GM19395 (cell line): ENCODE data around the gene ADD2.
"Not testable (repeated sequence)": the region's sequence is repeated elsewhere in the genome, so short reads cannot be mapped to it uniquely, and the experiment has no call there.

Source experiments
- ATAC-seq: cut with Tn5 transposase; IDR thresholded peaks from one replicate; pipeline ENCODE4 v1.9.1; 2021; ENCODE audit warnings: mild to moderate bottlenecking, moderate library complexity; ENCODE audit not compliant: unreplicated experiment

Gene ADD2, protein sequence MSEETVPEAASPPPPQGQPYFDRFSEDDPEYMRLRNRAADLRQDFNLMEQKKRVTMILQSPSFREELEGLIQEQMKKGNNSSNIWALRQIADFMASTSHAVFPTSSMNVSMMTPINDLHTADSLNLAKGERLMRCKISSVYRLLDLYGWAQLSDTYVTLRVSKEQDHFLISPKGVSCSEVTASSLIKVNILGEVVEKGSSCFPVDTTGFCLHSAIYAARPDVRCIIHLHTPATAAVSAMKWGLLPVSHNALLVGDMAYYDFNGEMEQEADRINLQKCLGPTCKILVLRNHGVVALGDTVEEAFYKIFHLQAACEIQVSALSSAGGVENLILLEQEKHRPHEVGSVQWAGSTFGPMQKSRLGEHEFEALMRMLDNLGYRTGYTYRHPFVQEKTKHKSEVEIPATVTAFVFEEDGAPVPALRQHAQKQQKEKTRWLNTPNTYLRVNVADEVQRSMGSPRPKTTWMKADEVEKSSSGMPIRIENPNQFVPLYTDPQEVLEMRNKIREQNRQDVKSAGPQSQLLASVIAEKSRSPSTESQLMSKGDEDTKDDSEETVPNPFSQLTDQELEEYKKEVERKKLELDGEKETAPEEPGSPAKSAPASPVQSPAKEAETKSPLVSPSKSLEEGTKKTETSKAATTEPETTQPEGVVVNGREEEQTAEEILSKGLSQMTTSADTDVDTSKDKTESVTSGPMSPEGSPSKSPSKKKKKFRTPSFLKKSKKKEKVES

DNA sequence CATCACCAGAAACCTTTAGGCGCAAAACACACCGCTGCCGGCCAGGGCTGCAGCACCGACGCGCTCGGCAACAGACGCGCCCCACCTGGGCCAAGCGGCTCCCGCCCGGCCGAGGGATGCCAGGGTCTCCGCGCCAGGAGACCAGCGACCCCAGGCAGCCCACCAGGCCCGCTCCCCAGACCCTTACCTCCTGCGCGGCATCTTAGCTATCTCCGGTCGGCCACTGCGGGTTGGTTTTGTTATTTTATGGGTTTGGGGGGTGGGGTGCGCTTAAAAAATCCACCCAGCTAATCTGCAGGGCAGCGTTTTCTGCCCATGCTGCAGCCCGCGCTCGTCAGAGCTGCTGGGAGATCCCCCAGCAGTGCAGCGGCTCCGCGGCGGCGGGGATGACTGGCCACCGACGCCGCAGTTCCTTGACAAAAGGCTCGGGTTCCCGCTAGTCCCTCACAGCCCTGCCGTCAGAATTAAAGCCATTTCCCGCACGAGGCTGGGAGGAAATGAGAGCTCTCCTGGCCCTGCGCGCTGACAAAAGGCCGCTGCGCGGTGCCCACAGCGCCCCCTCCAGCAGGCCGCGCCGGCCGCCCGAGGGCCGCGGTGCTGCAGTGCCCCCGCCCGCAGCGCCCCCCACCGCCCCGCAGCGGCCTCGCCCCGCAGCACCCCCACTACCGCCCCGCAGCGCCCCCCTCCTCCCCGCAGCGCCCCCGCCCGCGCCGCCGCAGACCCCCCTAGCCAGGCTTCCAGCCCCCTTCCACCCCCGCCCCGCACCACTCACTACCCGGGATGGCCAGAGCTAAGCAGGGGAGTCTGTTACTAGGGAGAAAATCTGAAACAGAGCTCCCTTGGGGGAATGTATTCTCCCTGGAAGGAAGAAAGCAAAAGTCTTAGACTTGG lies at the start of gene ADD2:
TSS of gene ADD2 (minus strand) at position 502 of the 891 bp plus-strand sequence. CDS start 61,792 bp downstream, outside the sequence.
- no peak for ATAC-seq

DNA sequence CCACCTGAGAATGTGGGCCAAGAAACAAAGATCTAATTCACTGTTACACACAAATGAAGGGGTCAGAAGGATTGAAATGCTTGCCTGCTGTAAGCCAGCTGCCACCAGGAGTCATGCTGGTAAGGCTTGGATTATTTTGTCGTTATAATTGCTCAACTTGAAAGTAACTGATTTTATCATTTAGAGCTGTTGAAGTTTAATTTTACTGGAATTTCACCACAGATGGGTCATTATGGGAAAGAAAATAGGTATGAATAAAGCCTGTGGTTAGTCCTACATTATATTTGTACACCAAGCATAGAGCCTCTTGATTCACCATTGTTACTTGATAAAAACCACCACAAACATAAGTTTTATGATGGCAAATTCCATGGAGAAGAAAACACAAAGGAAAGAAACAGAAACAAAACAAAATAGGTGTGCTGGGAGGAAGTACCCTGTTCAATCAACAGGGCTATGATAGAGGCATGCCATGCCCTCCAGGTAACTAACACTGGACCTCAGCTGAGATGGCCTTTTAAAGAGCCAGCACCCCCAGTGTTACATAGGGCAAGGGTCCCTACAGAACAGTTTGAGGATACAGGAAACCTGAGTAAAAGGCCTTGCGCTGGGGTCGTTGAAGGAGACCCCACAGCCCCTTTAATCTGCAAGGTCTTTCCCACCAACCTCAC lies 49.4 kb upstream of the ADD2 start:
- no peak for ATAC-seq

DNA sequence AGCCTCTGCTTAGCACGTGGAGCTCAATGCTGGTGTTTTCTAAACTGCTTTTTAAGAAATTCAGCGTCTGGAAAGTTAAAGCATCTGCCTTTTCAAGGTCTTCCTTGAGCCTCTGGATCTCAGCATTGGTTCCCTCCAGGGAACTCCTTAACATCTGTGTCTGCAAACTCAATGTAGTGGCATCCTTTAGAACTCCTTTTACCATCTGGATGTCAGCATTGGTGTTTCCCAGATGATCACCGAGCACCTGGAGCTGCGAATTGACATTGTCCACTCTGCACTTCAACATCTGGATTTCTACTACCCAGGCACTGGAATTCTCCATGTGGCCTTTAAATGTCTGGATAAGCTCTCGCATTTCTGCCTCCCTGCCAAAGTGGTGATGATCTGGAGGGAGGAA lies 48.7 kb upstream of the ADD2 start:
- ATAC-seq: no peak

DNA sequence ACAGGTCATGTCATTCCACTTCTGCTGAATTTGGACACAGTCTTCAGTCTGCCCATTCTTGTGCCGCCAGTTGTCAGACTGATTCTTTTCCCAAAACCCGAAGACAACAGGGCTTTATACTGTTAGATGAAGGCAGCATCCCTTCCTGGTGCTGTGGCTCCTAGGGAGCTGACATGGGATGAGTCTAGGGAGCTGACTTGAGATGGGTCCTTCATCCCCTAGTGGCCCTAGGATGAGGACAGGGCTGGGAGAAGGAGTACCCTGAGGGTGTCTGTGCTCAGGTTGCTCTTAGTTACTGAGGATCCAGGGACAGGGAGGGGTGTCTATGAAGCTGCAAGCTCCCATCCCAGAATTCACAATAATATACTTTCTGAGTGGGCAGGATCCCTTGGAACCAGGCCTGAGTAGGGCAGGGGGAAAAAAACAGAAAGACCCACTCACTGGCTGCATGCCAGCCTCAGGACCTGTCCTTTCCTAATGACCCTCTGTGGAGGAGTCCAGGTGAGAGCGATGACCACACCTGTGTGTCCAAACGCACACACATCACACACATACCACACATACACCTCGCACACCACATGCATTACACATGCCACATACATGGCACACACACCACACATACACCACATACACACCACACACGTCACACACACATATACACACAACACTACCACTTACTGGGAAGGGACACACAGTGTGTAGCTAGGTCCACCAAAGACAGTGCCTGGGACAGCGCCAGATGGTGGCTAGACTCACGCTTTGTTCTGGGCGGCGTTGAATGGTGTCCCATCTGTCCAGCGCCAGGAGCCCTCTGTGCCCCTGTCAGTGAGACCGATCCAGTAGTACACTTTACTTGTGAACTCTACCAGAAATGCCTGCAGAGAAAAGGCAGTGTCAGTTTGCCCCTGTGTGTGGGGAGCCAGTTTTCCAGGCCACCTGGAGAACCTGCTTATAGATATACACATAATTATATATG lies 41.3 kb upstream of the ADD2 start:
- ATAC-seq: no peak

DNA sequence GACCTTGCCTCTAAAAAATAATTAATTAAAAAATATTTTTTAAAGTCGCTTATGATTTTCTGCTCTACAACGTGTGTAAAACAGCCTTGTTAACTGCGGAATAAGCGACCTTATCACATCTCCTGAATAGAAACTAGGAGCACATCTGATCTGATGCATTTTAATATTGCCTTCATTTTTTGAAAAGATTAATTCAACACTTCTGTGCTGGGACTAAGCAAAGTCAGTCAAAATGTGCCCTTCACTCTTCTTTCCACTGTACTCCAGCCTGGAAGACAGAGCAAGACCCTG lies 39.8 kb upstream of the ADD2 start:
- no peak for ATAC-seq

DNA sequence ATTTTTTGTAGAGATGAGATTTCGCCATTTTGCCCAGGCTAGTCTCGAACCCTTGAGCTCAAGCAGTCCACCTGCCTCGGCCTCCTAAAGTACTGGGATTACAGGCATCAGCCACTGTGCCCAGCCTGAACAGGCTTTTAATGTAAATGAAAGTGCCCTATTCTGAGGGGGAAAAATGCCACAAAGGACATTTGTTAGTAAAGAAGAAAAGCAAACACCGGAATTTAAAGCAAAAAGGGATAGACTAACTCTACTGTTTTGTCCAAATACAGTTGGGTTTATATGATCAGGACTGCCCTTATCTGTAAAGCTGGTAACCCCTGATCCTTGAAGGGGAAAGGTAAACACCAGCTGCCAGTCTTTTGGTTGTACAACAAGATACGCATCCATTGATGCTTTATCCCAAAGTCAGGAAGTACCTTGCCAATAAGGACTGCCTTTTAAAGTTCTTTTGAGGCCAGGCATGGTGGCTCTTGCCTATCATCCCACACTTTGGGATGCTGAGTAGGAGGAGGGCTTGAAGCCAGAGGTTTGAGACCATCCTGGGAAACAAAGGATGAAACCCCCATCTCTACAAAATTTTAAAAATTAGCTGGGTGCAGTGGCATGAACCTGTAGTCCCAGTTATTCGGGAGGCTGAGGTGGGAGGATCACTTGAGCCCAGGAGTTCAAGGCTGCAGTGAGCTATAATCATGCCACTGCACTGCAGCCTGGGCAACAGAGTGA lies 39.3 kb upstream of the ADD2 start:
- ATAC-seq: no peak

DNA sequence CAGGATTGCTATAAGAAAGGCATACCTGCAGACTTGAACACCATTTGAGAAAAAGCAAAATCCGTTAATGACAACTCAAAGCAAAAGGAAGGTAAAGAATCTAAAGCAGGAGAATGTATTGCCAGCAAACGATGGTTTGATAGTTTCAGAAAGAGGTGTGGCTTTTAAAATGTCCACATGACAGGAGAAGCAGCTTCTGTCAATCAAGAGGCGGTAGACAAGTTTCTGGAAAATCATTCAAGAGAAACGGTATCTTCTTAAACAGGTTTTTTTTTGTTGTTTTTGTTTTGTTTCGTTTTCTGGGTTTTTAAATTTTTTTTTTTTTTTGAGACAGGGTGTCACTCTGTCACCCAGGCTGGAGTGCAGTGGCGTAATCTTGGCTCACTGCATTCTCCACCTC lies 38.6 kb upstream of the ADD2 start:
- no peak for ATAC-seq

DNA sequence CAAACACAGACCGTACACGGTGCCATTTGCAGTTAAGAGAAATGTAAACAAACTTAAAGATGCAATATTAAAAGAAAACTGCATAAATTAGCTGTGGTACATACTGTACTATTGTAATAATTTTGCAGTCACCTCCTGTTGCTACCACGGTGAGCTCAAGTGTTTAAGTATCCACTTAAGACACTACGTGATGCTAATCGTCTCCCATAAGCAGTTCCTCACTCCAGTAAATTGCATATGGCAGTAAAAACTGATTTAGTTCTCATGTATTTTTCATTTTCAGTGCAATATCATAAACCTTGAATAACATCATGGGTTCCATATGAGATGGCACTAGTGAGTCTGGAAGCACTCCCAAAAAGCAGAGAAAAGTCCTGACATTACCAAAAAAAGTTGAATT lies 38.0 kb upstream of the ADD2 start:
- no peak for ATAC-seq

DNA sequence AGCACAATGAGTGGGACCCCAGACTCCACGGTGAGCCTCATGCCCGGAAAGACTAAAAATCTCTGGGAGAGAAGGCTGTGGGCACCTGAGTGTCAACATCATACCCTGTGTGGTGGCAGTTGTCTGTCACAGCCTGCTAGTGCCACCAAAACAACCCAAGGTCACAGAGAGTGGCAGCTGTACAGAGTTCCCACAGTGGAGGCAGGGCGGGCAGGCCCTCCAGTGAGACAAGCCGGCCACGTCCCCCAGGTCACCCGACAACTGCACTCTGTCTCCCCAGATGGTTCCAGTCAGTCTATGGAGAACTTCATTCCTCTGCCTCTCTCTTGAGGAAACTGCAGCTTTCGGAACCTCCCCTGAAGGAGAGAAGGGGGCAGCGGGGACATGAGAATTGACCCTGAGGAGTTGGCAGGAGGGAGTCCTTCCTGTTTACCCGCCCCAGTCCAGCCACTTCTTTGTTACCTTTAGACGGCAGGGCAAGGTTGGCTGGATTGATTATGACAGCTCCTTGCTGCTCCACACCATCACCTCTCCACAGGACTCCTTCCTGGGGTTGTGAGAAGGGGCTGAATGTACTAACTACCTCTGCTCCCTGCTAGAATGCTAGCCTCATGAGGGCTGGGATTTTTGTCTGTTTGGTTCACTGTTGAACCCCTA lies 33.7 kb upstream of the ADD2 start:
- ATAC-seq: no peak

DNA sequence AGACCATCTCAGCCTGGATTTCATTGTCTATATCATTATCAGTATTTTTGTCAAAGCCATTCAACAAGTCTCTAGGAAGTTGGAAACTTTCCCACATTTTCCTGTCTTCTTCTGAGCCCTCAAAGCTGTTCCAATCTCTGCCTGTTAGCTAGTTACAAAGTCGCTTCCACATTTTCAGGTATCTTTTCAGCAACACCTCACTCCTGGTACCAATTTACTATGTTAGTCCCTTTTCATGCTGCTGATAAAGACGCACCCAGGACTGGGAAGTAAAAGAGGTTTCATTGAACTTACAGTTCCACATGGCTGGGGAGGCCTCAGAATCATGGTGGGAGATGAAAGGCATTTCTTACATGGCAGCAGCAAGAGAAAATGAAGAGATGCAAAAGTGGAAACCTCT lies 31.7 kb upstream of the ADD2 start:
- no peak for ATAC-seq

DNA sequence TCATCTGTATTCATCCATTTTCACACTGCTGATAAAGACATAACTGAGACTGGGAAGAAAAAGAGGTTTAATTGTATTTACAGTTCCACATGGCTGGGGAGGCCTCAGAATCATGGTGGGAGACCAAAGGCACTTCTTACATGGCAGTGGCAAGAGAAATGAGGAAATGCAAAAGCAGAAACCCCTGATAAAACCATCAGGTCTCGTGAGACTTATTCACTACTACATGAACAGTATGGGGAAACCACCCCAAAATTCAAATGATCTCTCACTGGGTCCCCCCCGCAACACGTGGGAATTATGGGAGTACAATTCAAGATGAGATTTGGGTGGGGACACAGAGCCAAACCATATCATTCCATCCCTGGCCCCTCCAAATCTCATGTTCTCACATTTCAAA lies 30.0 kb upstream of the ADD2 start:
- not testable (repeated sequence) for ATAC-seq

DNA sequence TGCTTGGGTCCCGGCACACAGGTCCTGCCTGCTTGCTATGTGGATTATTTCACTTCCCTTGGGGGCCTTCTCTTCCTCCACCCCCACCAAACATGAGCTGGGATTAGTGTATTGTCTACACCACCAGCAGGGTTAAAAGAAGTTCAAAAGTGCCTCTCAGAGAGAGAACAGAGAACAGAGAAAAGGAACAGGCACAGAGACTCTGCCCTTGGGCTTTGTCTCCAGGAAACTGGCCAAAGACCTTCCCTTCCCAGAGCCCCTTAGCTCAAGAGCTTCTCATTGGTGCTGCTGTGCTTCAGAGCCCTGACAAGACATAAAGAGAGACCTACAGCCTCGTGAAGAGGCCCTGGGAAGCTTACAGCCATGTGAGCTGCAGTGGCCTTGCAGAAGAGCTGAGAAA lies 29.5 kb upstream of the ADD2 start:
- no peak for ATAC-seq

DNA sequence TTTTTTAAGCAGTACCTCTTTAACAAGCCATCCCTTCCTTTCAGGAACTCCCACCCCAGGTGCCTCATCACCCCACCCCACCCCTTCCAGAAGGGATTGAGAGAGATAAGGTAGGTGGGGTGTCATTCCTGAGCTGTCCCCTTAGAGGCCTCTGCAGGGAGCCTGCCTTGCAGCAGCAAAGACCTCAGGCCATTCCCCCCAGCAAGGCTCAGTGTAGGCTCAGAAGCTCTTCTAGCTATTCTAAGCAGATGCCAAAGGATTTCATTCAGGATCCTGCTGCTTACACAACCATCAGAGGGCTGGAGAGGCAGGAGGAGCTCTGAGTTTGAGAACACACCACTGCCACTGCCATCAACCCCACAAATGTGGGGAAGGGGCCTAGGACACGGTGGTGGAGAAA lies 28.3 kb upstream of the ADD2 start:
- ATAC-seq: no peak

DNA sequence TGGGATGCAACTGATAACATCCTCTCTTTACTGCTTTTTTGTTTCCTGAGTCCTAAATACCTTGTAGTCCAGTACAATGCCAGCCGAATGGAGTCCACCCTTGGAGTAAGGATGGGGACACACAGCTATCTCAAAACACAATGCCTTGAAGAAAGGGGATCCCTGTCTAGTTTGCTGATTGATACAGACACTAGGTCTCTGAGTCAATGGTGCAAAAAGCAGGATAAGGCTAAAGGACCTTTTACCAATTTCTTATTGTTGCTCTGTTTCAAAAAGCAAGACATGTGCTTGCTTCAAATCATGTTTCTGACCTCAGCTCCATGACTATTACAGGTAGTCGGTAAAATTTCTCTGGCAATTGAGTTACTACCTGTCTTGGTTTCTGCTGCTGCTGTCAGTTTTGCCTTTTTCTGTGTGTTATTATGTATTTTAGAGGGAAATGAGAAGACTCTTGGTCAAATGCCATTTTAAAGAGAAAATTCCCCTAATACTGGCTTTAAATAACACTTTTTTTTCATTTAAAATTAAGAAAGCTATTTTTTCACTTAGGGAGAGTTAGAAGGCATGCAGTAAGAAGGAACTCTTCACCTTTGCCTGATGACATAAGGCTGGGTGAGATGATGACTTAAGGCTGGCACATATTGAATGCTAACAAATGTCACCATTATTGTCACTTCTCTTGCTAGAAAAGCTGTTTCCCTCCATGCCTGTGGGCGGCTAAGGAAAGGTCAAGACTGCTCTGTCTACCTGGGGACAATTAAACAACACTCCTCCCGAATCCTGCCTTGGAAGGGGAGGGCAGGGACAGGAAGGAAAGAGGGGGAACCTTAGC lies 27.4 kb upstream of the ADD2 start:
- no peak for ATAC-seq

DNA sequence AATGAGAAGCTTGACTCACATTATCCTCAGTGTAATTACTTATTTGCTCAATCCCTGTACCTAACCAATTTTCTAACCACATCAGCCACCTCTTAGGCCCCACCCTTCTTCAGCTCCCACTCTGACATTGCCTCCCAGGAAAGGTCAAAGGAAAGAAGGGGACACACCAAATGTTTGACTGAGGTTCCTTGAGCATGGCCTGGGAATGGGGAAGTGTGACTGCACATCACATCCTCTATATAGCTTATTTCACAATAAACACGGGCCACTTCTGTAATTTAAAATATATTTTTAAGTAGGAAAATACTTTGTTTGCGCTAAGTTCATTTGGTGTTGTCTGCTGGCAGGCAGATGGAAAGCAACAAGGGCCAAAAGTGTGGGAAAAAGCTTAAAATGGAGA lies 25.4 kb upstream of the ADD2 start:
- ATAC-seq: no peak

DNA sequence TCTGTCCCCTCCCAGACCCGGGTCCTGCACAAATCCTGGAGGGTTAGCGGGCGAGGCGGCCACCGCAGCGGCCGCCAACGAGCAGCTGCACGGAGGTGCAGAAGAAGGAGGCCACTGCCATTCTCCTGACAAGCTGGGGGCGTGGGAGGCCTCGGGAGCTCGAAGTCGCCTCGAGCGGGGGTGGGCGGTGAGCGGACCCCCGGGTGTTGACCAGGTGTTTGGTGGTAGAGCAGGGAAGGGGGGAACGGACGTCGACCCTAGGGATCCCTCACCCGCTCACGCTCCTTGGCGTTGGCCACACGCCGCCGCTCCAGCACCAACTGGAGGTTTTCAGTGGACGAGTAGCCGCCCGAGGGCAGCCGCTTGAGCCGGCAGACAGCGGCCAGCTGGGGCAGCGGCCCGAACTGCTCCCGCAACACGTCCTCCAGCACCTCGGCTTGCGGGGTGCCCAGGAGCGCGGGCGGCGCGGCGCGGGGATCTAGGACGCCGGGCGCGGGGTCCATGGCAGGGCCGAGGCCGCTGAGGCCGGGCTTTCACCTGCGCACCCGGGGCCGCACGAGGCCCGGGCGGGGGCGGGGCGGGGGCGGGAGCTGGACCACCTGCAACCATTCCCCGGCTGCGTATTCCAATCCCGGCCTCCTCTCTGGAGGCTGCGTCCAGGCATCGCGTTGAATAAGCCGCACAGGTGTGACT lies 22.3 kb upstream of the ADD2 start, which contains the start of gene FIGLA:
TSS of gene FIGLA (minus strand) at position 508 of the 693 bp plus-strand sequence. CDS start at position 503, 5 bp downstream.
- ATAC-seq: no peak
